ENCODE data around the gene ERN1.

DNA sequence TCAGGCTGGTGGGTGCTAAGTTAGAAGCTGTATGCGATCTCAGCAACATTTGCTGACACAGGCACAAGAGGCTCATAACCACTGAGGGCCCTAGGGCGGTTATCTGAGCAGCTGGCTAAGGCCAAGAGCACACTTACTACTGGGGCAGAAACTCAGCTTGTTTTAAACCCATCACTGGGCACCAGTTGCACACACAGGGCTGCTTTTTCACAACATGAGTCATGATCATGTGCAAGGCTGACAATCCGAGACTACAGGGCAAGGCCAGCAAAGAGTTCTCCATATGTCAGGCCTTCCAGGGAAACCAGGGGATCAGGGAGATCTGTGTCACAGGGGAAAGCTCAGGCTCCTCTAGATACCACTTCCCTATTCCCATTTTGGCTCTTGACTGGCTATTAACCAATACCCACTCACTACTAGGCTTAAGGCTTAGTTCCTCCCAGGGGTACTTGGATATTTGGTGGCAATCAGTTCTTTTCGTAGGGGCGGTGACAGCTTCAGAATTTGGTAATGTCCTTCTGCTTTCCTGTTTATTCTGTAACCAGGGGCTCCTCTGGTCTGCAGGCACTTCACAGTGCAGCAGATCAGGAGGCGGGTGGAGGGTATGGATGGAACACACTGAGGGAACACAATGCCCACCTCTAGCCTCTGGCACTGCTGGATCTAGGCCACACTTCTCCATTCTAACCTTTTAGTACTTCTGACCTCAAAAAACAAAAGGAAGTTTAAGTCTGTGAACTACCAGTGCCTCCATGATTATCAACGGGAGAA lies 44.9 kb upstream of the ERN1 start:
- no peak for TF ChIP-seq POLR2AphosphoS5 (IDR thresholded peaks at IDR 0.05; ENCODE audit: low read depth, low read length)
- TF ChIP-seq POLR2A (IDR thresholded peaks at IDR 0.05; ENCODE audit: low read depth, low read length), result no peak

Measured in GM12892 (cell line).